B cell (primary cell): ENCODE data around the gene TMEM232. TPM values are rescaled to one million over a fixed set of nuclear protein-coding genes. Genes with fewer than 3 reads are reported as not detected.

Source experiments
- ATAC-seq: fragments of 200-7000 bp; cut with Tn5 transposase; one replicate; pipeline ENCODE4 v1.10.0; 2021; ENCODE audit warnings: low read depth, mild to moderate bottlenecking, moderate number of reproducible peaks, moderate library complexity
- CTCF ChIA-PET: fragments of 350-600 bp; sonication (Branson Sonifier 250); formaldehyde crosslinking; loops from one replicate; lab custom pipeline; 2021; ENCODE audit warnings: antibody characterized with exemption, inconsistent platforms; lab: Charles Lee
- POLR2A ChIA-PET: fragments of 350-600 bp; sonication (Branson Sonifier 250); formaldehyde crosslinking; loops from one replicate; lab custom pipeline; 2021; ENCODE audit warnings: antibody characterized with exemption; lab: Charles Lee
- DNase-seq: peaks from one replicate; pipeline ENCODE4 v3.0.0; 2013
- H2AFZ ChIP-seq: 2 replicates; pipeline ENCODE4 v1.6.1; 2012; ENCODE audit warnings: mild to moderate bottlenecking, low read depth, low read length; ENCODE audit not compliant: insufficient read depth, poor library complexity, severe bottlenecking
- H3K27ac ChIP-seq, 2 donors: 1 replicate in 1 of 2; 2 replicates in 1 of 2; pipeline ENCODE4 v1.5.1; 2012 to 2013; ENCODE audit warnings: low read length in 2 of 2, mild to moderate bottlenecking in 2 of 2, moderate library complexity in 1 of 2
- H3K27me3 ChIP-seq, 4 experiments: fragments of 200-600 bp in 1 of 4; sonication (generic) in 1 of 4; replicated peaks in 1 of 4; 1 replicate in 2 of 4; 2 replicates in 2 of 4; pipeline versions ENCODE4 v1.6.1 to v1.7.0; 2013 to 2016; ENCODE audit warnings: low read length in 3 of 4, mild to moderate bottlenecking in 2 of 4, mixed read lengths in 1 of 4, moderate library complexity in 1 of 4; ENCODE audit not compliant: insufficient read depth in 4 of 4, control insufficient read depth in 3 of 4; ENCODE audit errors: control extremely low read depth in 1 of 4
- H3K36me3 ChIP-seq, 2 experiments: replicated peaks in 1 of 2; 1 replicate in 1 of 2; 2 replicates in 1 of 2; pipeline versions ENCODE4 v1.6.1 to v1.7.1; 2013; ENCODE audit warnings: low read length in 1 of 2; ENCODE audit not compliant: insufficient read depth in 2 of 2, control insufficient read depth in 1 of 2; ENCODE audit errors: control extremely low read depth in 1 of 2, extremely low read depth in 1 of 2
- H3K4me1 ChIP-seq, 2 donors: fragments of 200-600 bp in 1 of 2; sonication (generic) in 1 of 2; 1 replicate in 1 of 2; 2 replicates in 1 of 2; pipeline versions ENCODE4 v1.5.1 to v1.6.1; 2013 to 2017; ENCODE audit warnings: low read length in 2 of 2; ENCODE audit not compliant: control insufficient read depth in 2 of 2, insufficient read depth in 2 of 2
- H3K4me2 ChIP-seq: replicated peaks from 2 replicates; pipeline ENCODE3; 2012; ENCODE audit warnings: mild to moderate bottlenecking, low read depth, low read length; ENCODE audit not compliant: poor library complexity, severe bottlenecking
- H3K4me3 ChIP-seq, 5 experiments: fragments of 200-600 bp in 1 of 5; sonication (generic) in 1 of 5; 1 replicate in 3 of 5; 2 replicates in 2 of 5; pipeline versions ENCODE4 v1.5.1 to v1.7.0; 2011 to 2016; ENCODE audit warnings: low read length in 4 of 5, mild to moderate bottlenecking in 4 of 5, low read depth in 2 of 5, control low read depth in 1 of 5, moderate library complexity in 1 of 5; ENCODE audit not compliant: insufficient read depth in 1 of 5; ENCODE audit errors: control extremely low read depth in 1 of 5, extremely low read depth in 1 of 5
- H3K79me2 ChIP-seq: fragments of 200-600 bp; sonication (generic); one replicate; pipeline ENCODE4 v1.6.0; 2016; ENCODE audit warnings: low read length; ENCODE audit not compliant: control insufficient read depth, insufficient read depth
- H3K9ac ChIP-seq: fragments of 200-600 bp; sonication (generic); 2 replicates; pipeline ENCODE4 v1.6.1; 2017; ENCODE audit warnings: mild to moderate bottlenecking, low read length, moderate library complexity
- H3K9me3 ChIP-seq, 3 donors: one replicate each; pipeline versions ENCODE4 v1.6.1 to v1.7.1; 2013; ENCODE audit warnings: low read length in 2 of 3; ENCODE audit not compliant: control insufficient read depth in 2 of 3, insufficient read depth in 1 of 3; ENCODE audit errors: control extremely low read depth in 1 of 3
- H4K20me1 ChIP-seq: 2 replicates; pipeline ENCODE4 v1.6.0; 2012; ENCODE audit warnings: mild to moderate bottlenecking, low read length; ENCODE audit not compliant: insufficient read depth, control insufficient read depth, poor library complexity, severe bottlenecking
- H3K27ac Mint-ChIP-seq: one replicate; pipeline ENCODE4 v1.8.0; 2021; ENCODE audit warnings: mixed read lengths
- H3K27me3 Mint-ChIP-seq: one replicate; pipeline ENCODE4 v1.8.0; 2021; ENCODE audit warnings: mixed read lengths
- H3K4me1 Mint-ChIP-seq: one replicate; pipeline ENCODE4 v1.8.0; 2021; ENCODE audit warnings: mixed read lengths
- H3K4me3 Mint-ChIP-seq: one replicate; pipeline ENCODE4 v1.8.0; 2021; ENCODE audit warnings: mixed read lengths
- H3K9me3 Mint-ChIP-seq: one replicate; pipeline ENCODE4 v1.8.0; 2022; ENCODE audit warnings: mixed read lengths; ENCODE audit not compliant: insufficient read depth
- CTCF ChIP-seq: fragments of 200-600 bp; IDR thresholded peaks from one replicate; pipeline ENCODE4 v1.8.0; 2022; ENCODE audit warnings: antibody characterized with exemption, mild to moderate bottlenecking
- EZH2 ChIP-seq: IDR thresholded peaks from 2 replicates; pipeline ENCODE4 v1.6.1; 2012; ENCODE audit warnings: borderline replicate concordance, low read depth, mild to moderate bottlenecking, moderate library complexity, low read length; ENCODE audit not compliant: insufficient read depth, poor library complexity, severe bottlenecking
- WGBS: methylation state at CpG from one replicate; pipeline ENCODE4 v1.1.5; 2013; ENCODE audit warnings: missing lambda C conversion rate; ENCODE audit not compliant: insufficient coverage; 5-methylcytosine and 5-hydroxymethylcytosine counted together
- intact Hi-C: fragments of 100-400 bp; cut with micrococcal nuclease; formaldehyde crosslinking; loops from one replicate; pipeline ENCODE4 v1.10.0; 2022
- polyA plus RNA-seq: library from polyadenylated mRNA; depleted of rRNA; stranded (reverse); fragments of >200 nt; gene quantifications from 2 replicates; pipeline ENCODE4 v1.2.3, GENCODE V29; 2012
- total RNA-seq, 2 donors: library from RNA; stranded (reverse); fragments of 120-200 nt in 1 of 2; gene quantifications; 1 replicate in 1 of 2; 2 replicates in 1 of 2; pipeline versions ENCODE4 v1.2.3 to v1.2.4, GENCODE V29; 2013 to 2022

Gene TMEM232
- total and polyA plus RNA-seq, 2 donors (not counting 1 experiment from before 2014, with no cell fraction given) = 0.49 to 2.9 TPM

GRCh38 chr5:110397281-110397680 is 329.2 kb downstream of the TMEM232 start:
- DNase-seq = no peak
- POLR2A ChIA-PET = no interaction called here

GRCh38 chr5:110386782-110387181 is 339.7 kb downstream of the TMEM232 start:
- TF ChIP-seq CTCF (no peak), EZH2 (no peak)
- no peak overlapping the region for H3K27ac ChIP-seq
- no peaks in the 10 kb centered on the region for H3K9me3 ChIP-seq
- H3K4me1 ChIP-seq = no peaks in the 10 kb centered on the region
- no peaks in the 10 kb centered on the region for H4K20me1 ChIP-seq
- no peak overlapping the region for H3K4me2 ChIP-seq
- POLR2A ChIA-PET = no interaction called here
- ATAC-seq = no peak
- H3K79me2 ChIP-seq = no peaks in the 10 kb centered on the region
- no peak overlapping the region for H3K4me3 ChIP-seq
- H2AFZ ChIP-seq = no peak overlapping the region
- Mint-ChIP-seq H3K27me3 (no peaks in the 10 kb centered on the region), H3K4me3 (no peak overlapping the region), H3K9me3 (no peaks in the 10 kb centered on the region), H3K27ac (no peak overlapping the region), H3K4me1 (no peaks in the 10 kb centered on the region)
- H3K9ac ChIP-seq = no peak overlapping the region
- H3K27me3 ChIP-seq = peaks cover 0 to 3% (median 0%) of the 10 kb centered on the region in 4 experiments
- no peak for DNase-seq
- CTCF ChIA-PET = no interaction called here
- H3K36me3 ChIP-seq = no peaks in the 10 kb centered on the region
- intact Hi-C loops = no loop called here

More at GRCh38 chr5:110397281-110397680, 329.2 kb downstream of the TMEM232 start:
- H3K79me2 ChIP-seq = no peaks in the 10 kb centered on the region
- no peaks in the 10 kb centered on the region for H3K27me3 ChIP-seq
- WGBS = no CpG with 5 or more reads among the region's 1 CpG
- CTCF ChIA-PET = no interaction called here
- no peak overlapping the region for H3K4me3 ChIP-seq
- Mint-ChIP-seq H3K27ac (no peak overlapping the region), H3K4me1 (no peaks in the 10 kb centered on the region), H3K4me3 (no peak overlapping the region), H3K9me3 (no peaks in the 10 kb centered on the region), H3K27me3 (peaks cover 2% of the 10 kb centered on the region)
- H3K27ac ChIP-seq = no peak overlapping the region
- no peaks in the 10 kb centered on the region for H3K9me3 ChIP-seq
- no peaks in the 10 kb centered on the region for H3K4me1 ChIP-seq
- TF ChIP-seq CTCF = no peak
- TF ChIP-seq EZH2 = no peak
- intact Hi-C loops = no loop called here
- no peak for ATAC-seq
- no peak overlapping the region for H3K9ac ChIP-seq
- H2AFZ ChIP-seq = no peak overlapping the region
- H3K4me2 ChIP-seq = no peak overlapping the region
- no peaks in the 10 kb centered on the region for H4K20me1 ChIP-seq
- H3K36me3 ChIP-seq = no peaks in the 10 kb centered on the region
